A673 (cell line): ENCODE data around the gene WIPF3.

ENCODE experiments used
- EZH2 ChIP-seq: fragments of 200-600 bp; sonication (generic); IDR thresholded peaks from 2 replicates; pipeline ENCODE4 v1.6.1; 2017; ENCODE audit warnings: borderline replicate concordance, low read depth, mild to moderate bottlenecking, mixed read lengths, antibody characterized with exemption, low read length; ENCODE audit not compliant: poor library complexity, severe bottlenecking
- TF ChIP-seq, protein P1 (sequence below): fragments of 300-800, 200-600 bp; sonication (generic); conservative IDR thresholded peaks from 2 replicates; pipeline ENCODE4 v1.5.1; 2017; ENCODE audit warnings: low read depth, mild to moderate bottlenecking, antibody characterized with exemption, low read length, moderate library complexity, mixed read lengths

DNA sequence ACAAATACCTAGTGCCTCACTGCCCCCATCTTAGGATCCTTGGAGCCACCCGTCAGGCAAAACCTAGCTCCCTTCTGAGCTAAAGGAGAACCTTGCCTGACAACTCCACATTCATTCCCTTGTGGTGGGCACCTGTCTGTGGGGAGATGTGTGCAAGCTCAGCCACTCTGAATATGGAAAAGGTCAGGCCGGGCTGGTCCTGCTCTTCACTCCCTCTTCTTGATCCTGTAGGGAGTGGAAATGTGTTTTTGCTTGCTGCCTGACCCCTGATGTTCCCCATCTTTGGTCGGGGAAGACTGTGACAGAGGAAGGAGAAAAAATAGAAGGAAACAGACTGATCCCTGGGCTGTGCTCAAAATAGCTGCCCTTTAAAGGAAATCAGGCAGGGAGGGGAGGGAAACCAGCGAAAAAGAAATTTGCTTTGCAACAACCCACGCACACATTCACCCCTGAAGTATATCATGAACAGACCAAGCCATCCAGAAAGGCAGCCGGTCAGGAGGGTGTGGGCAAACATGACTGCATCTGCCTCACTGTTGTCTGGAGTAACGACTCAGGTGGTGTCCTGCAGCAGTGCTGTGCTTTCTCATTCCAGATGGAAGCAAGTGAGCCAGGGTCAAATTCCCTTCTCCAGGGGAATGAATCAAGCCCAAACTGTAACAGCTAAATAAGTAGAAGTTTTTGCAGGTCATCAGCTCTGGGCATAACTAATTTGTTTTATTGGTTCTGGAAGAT, 109.3 kb downstream of the WIPF3 start:
- TF ChIP-seq, protein P1, sequence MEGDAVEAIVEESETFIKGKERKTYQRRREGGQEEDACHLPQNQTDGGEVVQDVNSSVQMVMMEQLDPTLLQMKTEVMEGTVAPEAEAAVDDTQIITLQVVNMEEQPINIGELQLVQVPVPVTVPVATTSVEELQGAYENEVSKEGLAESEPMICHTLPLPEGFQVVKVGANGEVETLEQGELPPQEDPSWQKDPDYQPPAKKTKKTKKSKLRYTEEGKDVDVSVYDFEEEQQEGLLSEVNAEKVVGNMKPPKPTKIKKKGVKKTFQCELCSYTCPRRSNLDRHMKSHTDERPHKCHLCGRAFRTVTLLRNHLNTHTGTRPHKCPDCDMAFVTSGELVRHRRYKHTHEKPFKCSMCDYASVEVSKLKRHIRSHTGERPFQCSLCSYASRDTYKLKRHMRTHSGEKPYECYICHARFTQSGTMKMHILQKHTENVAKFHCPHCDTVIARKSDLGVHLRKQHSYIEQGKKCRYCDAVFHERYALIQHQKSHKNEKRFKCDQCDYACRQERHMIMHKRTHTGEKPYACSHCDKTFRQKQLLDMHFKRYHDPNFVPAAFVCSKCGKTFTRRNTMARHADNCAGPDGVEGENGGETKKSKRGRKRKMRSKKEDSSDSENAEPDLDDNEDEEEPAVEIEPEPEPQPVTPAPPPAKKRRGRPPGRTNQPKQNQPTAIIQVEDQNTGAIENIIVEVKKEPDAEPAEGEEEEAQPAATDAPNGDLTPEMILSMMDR: no peak
- no peak for TF ChIP-seq EZH2
